ENCODE measurements around the gene LRMDA.

DNA sequence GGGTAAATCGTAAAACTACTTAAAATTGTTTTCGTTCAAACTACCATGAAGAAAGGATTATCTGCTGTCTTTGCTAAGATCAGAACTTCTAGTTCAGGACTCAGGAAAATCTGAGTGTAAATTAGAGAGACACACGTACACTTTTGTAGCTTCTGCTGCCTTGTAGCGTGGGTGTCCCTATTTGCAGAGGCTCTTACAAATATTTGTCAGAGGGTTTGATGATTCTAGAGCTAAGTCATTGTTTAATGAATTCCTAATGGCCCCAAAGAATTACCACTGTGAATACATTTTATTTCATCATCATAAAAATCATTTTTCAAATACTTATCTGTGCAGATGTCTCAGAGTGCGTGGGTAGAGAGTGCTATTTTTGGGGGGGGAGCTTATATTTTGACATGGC is 314.9 kb downstream of the LRMDA start:
- TF ChIP-seq, protein P1, sequence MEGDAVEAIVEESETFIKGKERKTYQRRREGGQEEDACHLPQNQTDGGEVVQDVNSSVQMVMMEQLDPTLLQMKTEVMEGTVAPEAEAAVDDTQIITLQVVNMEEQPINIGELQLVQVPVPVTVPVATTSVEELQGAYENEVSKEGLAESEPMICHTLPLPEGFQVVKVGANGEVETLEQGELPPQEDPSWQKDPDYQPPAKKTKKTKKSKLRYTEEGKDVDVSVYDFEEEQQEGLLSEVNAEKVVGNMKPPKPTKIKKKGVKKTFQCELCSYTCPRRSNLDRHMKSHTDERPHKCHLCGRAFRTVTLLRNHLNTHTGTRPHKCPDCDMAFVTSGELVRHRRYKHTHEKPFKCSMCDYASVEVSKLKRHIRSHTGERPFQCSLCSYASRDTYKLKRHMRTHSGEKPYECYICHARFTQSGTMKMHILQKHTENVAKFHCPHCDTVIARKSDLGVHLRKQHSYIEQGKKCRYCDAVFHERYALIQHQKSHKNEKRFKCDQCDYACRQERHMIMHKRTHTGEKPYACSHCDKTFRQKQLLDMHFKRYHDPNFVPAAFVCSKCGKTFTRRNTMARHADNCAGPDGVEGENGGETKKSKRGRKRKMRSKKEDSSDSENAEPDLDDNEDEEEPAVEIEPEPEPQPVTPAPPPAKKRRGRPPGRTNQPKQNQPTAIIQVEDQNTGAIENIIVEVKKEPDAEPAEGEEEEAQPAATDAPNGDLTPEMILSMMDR (IDR thresholded peaks at IDR 0.05; ENCODE audit: insufficient read depth, low read length, poor library complexity, severe bottlenecking) = no peak
- no peak for TF ChIP-seq EZH2phosphoT487 (conservative IDR thresholded peaks at IDR 0.05; ENCODE audit: low read length)

Measured in SU-DHL-6 (cell line).